ENCODE results near the gene FAM185A.
"Not testable (repeated sequence)": the region's sequence is repeated elsewhere in the genome, so short reads cannot be mapped to it uniquely, and the experiment has no call there.

- TF ChIP-seq CTCF, POLR2AphosphoS5 (IDR thresholded peaks at IDR 0.05): not testable (repeated sequence)
Observed at GRCh38 chr7:102838572-102839101, 89.8 kb downstream of the FAM185A start.
